K562 (cell line): ENCODE results near the gene PEBP1. TPM values are rescaled to one million over a fixed set of nuclear protein-coding genes. Genes with fewer than 3 reads are reported as not detected.

Experiments used
- REST ChIP-seq, 2 experiments: fragments of 450-650 bp; formaldehyde crosslinking in 1 of 2; IDR thresholded peaks; 2 replicates each; pipeline versions ENCODE4 v1.4.0 to v1.6.1; 2014 to 2020; ENCODE audit warnings: mild to moderate bottlenecking in 2 of 2, borderline replicate concordance in 1 of 2, low read depth in 1 of 2
- TOE1 ChIP-seq, 2 experiments: fragments of 450-650 bp in 1 of 2; sonication (generic) in 1 of 2; formaldehyde crosslinking in 1 of 2; IDR thresholded peaks; 2 replicates each; pipeline versions ENCODE4 v1.7.1 to v1.8.0; 2016 to 2022; ENCODE audit warnings: borderline replicate concordance in 2 of 2, mild to moderate bottlenecking in 2 of 2, antibody characterized with exemption in 1 of 2, inconsistent platforms in 1 of 2, low read depth in 1 of 2, missing genetic modification reagents in 1 of 2, moderate library complexity in 1 of 2
- U2AF2 ChIP-seq: fragments of 200-400 bp; formaldehyde crosslinking; optimal IDR thresholded peaks from 2 replicates; pipeline ENCODE3; 2017; ENCODE audit warnings: low read depth, mild to moderate bottlenecking, low read length
- polyA plus RNA-seq, 8 experiments: library from polyadenylated mRNA; depleted of rRNA in 4 of 8; stranded (reverse) in 5 of 8; unstranded in 3 of 8; fragments of >200 nt; fragmentation: Nextera tagmentation in 2 of 8; fragmentation: Illumina TruSeq in 1 of 8; extraction: Ambion mirVana in 2 of 8; extraction: Trizol in 1 of 8; gene quantifications; 2 replicates each; pipeline versions ENCODE4 v1.2.1 to v1.2.3, GENCODE V29; 2011 to 2014; ENCODE audit warnings: inconsistent platforms in 1 of 8, missing spikeins in 1 of 8
- total RNA-seq, 7 experiments: library from RNA; depleted of rRNA in 6 of 7; stranded (reverse); fragments of >200 nt in 6 of 7; fragmentation: Illumina TruSeq in 2 of 7; extraction: Trizol in 2 of 7; gene quantifications; 2 replicates each; pipeline versions ENCODE4 v1.2.1 to v1.2.3, GENCODE V29; 2011 to 2021; ENCODE audit warnings: low replicate concordance in 1 of 7
- TF ChIP-seq, protein P1 (sequence below): fragments of 450-650 bp; IDR thresholded peaks from 2 replicates; pipeline ENCODE4 v1.6.1; 2016; ENCODE audit warnings: low read depth
- TF ChIP-seq, protein P2 (sequence below): fragments of 450-650 bp; IDR thresholded peaks from 2 replicates; pipeline ENCODE4 v1.7.1; 2018; ENCODE audit warnings: mild to moderate bottlenecking, low read depth; ENCODE audit not compliant: partially characterized antibody

The PEBP1 gene
- total and polyA plus RNA-seq, 9 of the 15 experiments (the other 6 are each of a cell fraction or from before 2014, with no cell fraction given) = 77.3 to 207 (median 153) TPM

DNA sequence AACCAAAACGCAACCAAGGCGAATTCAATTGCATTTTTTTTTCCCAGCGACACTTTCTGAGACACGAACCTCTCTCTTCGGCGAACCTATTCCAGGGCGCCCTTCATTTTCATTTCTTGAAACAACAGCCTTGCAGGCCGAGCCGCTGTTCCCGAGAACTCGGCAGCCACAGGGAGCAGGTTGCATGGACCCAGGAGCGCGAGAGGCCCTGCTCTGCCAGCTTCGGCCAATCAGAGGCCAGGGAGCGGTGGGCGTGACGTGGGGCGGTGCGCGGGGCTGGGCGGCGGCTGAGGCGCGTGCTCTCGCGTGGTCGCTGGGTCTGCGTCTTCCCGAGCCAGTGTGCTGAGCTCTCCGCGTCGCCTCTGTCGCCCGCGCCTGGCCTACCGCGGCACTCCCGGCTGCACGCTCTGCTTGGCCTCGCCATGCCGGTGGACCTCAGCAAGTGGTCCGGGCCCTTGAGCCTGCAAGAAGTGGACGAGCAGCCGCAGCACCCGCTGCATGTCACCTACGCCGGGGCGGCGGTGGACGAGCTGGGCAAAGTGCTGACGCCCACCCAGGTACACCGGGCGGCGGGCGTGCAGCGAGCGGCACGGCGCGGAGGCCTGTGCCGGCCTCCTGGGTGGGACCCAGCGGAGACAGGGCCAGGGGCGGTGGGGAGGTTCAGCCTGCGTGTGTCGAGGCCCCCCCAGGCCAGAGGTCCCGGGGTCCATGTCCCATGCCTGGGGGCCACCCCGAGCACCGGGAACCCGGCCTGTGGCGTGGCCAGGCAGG lies at the start of gene PEBP1 (continued):
- TF ChIP-seq, protein P1, sequence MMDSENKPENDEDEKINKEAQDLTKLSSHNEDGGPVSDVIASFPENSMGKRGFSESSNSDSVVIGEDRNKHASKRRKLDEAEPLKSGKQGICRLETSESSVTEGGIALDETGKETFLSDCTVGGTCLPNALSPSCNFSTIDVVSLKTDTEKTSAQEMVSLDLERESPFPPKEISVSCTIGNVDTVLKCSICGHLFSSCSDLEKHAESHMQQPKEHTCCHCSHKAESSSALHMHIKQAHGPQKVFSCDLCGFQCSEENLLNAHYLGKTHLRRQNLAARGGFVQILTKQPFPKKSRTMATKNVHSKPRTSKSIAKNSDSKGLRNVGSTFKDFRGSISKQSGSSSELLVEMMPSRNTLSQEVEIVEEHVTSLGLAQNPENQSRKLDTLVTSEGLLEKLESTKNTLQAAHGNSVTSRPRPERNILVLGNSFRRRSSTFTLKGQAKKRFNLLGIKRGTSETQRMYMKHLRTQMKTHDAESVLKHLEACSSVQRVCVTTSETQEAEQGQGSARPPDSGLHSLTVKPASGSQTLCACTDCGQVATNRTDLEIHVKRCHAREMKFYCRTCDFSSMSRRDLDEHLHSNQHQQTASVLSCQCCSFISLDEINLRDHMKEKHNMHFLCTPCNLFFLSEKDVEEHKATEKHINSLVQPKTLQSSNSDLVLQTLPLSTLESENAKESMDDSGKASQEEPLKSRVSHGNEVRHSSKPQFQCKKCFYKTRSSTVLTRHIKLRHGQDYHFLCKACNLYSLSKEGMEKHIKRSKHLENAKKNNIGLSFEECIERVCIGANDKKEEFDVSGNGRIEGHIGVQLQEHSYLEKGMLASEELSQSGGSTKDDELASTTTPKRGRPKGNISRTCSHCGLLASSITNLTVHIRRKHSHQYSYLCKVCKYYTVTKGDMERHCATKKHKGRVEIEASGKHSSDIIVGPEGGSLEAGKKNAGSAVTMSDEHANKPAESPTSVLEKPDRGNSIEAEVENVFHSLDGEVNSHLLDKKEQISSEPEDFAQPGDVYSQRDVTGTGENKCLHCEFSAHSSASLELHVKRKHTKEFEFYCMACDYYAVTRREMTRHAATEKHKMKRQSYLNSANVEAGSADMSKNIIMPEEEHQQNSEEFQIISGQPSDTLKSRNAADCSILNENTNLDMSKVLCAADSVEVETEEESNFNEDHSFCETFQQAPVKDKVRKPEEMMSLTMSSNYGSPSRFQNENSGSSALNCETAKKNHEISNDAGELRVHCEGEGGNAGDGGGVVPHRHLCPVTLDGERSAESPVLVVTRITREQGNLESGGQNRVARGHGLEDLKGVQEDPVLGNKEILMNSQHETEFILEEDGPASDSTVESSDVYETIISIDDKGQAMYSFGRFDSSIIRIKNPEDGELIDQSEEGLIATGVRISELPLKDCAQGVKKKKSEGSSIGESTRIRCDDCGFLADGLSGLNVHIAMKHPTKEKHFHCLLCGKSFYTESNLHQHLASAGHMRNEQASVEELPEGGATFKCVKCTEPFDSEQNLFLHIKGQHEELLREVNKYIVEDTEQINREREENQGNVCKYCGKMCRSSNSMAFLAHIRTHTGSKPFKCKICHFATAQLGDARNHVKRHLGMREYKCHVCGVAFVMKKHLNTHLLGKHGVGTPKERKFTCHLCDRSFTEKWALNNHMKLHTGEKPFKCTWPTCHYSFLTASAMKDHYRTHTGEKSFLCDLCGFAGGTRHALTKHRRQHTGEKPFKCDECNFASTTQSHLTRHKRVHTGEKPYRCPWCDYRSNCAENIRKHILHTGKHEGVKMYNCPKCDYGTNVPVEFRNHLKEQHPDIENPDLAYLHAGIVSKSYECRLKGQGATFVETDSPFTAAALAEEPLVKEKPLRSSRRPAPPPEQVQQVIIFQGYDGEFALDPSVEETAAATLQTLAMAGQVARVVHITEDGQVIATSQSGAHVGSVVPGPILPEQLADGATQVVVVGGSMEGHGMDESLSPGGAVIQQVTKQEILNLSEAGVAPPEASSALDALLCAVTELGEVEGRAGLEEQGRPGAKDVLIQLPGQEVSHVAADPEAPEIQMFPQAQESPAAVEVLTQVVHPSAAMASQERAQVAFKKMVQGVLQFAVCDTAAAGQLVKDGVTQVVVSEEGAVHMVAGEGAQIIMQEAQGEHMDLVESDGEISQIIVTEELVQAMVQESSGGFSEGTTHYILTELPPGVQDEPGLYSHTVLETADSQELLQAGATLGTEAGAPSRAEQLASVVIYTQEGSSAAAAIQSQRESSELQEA = no peak
- TF ChIP-seq, protein P2, sequence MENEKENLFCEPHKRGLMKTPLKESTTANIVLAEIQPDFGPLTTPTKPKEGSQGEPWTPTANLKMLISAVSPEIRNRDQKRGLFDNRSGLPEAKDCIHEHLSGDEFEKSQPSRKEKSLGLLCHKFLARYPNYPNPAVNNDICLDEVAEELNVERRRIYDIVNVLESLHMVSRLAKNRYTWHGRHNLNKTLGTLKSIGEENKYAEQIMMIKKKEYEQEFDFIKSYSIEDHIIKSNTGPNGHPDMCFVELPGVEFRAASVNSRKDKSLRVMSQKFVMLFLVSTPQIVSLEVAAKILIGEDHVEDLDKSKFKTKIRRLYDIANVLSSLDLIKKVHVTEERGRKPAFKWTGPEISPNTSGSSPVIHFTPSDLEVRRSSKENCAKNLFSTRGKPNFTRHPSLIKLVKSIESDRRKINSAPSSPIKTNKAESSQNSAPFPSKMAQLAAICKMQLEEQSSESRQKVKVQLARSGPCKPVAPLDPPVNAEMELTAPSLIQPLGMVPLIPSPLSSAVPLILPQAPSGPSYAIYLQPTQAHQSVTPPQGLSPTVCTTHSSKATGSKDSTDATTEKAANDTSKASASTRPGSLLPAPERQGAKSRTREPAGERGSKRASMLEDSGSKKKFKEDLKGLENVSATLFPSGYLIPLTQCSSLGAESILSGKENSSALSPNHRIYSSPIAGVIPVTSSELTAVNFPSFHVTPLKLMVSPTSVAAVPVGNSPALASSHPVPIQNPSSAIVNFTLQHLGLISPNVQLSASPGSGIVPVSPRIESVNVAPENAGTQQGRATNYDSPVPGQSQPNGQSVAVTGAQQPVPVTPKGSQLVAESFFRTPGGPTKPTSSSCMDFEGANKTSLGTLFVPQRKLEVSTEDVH = no peak
- 0 out of 2 replicates have a peak, but pooled peaks have one; percentile 3 for TF ChIP-seq REST (IDR thresholded peaks at IDR 0.05; ENCODE audit: borderline replicate concordance)
- no peak for TF ChIP-seq REST (CRISPR knock-in tag; IDR thresholded peaks at IDR 0.05; ENCODE audit: low read depth)
- TF ChIP-seq U2AF2 = no peak
- peak; percentile 29; the same call in 1 of the 2 replicates for TF ChIP-seq TOE1 (IDR thresholded peaks at IDR 0.05; ENCODE audit: borderline replicate concordance)
- TF ChIP-seq TOE1 (CRISPR knock-in tag; IDR thresholded peaks at IDR 0.05; ENCODE audit: borderline replicate concordance, low read depth) = no peak
